Hepatocyte (in vitro differentiated cells): ENCODE measurements around the gene TMEM40.

Experiments used
- EZH2 ChIP-seq: fragments of 200-600 bp; sonication (generic); IDR thresholded peaks from 2 replicates; pipeline ENCODE4 v1.6.1; 2016; ENCODE audit warnings: antibody characterized with exemption, mild to moderate bottlenecking, borderline replicate concordance
- TF ChIP-seq, protein P1 (sequence below): fragments of 200-600 bp; sonication (generic); IDR thresholded peaks from 2 replicates; pipeline ENCODE4 v1.5.1; 2016; ENCODE audit warnings: antibody characterized with exemption, mild to moderate bottlenecking; ENCODE audit not compliant: poor library complexity

DNA sequence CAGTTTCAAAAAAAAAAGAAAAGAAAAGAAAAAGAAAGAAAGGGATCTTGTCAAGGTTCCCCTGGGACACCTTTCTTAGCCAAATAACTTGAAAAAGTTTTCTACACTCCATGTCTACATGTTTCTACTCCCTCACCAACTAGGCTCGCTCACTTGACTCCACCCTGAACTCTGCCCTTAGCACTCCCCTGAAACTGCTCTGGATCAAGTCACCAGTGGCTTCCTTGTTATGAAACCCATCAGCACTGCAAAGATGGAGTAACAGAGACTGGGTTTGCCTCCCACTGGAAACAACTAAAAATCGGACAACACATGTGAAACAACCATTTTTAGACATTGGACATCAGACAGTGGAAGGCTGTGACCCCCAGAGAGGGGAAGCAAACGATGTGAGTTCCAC is 36.8 kb downstream of the TMEM40 start:
- TF ChIP-seq, protein P1, sequence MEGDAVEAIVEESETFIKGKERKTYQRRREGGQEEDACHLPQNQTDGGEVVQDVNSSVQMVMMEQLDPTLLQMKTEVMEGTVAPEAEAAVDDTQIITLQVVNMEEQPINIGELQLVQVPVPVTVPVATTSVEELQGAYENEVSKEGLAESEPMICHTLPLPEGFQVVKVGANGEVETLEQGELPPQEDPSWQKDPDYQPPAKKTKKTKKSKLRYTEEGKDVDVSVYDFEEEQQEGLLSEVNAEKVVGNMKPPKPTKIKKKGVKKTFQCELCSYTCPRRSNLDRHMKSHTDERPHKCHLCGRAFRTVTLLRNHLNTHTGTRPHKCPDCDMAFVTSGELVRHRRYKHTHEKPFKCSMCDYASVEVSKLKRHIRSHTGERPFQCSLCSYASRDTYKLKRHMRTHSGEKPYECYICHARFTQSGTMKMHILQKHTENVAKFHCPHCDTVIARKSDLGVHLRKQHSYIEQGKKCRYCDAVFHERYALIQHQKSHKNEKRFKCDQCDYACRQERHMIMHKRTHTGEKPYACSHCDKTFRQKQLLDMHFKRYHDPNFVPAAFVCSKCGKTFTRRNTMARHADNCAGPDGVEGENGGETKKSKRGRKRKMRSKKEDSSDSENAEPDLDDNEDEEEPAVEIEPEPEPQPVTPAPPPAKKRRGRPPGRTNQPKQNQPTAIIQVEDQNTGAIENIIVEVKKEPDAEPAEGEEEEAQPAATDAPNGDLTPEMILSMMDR: no peak
- TF ChIP-seq EZH2: no peak
